Type B pancreatic cell (in vitro differentiated cells): ENCODE data around the gene TOGARAM1. TPM values are rescaled to one million over a fixed set of nuclear protein-coding genes. Genes with fewer than 3 reads are reported as not detected.

Source experiments
- DNase-seq: peaks from one replicate; pipeline ENCODE4 v3.0.0; 2021; ENCODE audit warnings: mixed read lengths; ENCODE audit not compliant: unreplicated experiment; ENCODE audit errors: extremely low spot score
- H3K27ac Mint-ChIP-seq: 2 replicates; pipeline ENCODE4 v1.8.0; 2021; ENCODE audit warnings: mild to moderate bottlenecking, mixed read lengths
- H3K27me3 Mint-ChIP-seq: 2 replicates; pipeline ENCODE4 v1.8.0; 2021; ENCODE audit warnings: mixed read lengths
- H3K36me3 Mint-ChIP-seq: 2 replicates; pipeline ENCODE4 v1.8.0; 2021; ENCODE audit warnings: mixed read lengths
- H3K4me1 Mint-ChIP-seq: one replicate; pipeline ENCODE4 v1.8.0; 2021; ENCODE audit warnings: mixed read lengths; ENCODE audit not compliant: unreplicated experiment
- H3K4me3 Mint-ChIP-seq: 2 replicates; pipeline ENCODE4 v1.8.0; 2021; ENCODE audit warnings: mild to moderate bottlenecking, mixed read lengths
- H3K9me3 Mint-ChIP-seq: 2 replicates; pipeline ENCODE4 v1.8.0; 2021; ENCODE audit warnings: mixed read lengths
- CTCF ChIP-seq: fragments of 200-600 bp; sonication (generic); conservative IDR thresholded peaks from 2 replicates; pipeline ENCODE4 v1.5.0; 2021; ENCODE audit warnings: antibody characterized with exemption, mild to moderate bottlenecking
- total RNA-seq: library from RNA; stranded (reverse); gene quantifications from 2 replicates; pipeline ENCODE4 v1.2.1, GENCODE V29; 2021; ENCODE audit warnings: low replicate concordance

The TOGARAM1 gene
- total RNA-seq, 1 donor from 2014 or later: 21.2 TPM

- Mint-ChIP-seq H3K27ac (no peak overlapping the region), H3K4me1 (no peaks in the 10 kb centered on the region), H3K9me3 (no peaks in the 10 kb centered on the region), H3K27me3 (no peaks in the 10 kb centered on the region), H3K36me3 (peaks cover 6% of the 10 kb centered on the region), H3K4me3 (no peak overlapping the region)
- no peak for DNase-seq
- TF ChIP-seq CTCF: no peak
Measured at GRCh38 chr14:45015133-45015532, 53.1 kb downstream of the TOGARAM1 start.

GRCh38 chr14:45028107-45028626 lies 66.2 kb downstream of the TOGARAM1 start:
- TF ChIP-seq CTCF: no peak
- Mint-ChIP-seq H3K27ac (no peak overlapping the region), H3K9me3 (no peaks in the 10 kb centered on the region), H3K36me3 (peaks cover 9% of the 10 kb centered on the region), H3K4me3 (no peak overlapping the region), H3K27me3 (no peaks in the 10 kb centered on the region), H3K4me1 (no peaks in the 10 kb centered on the region)
- no peak for DNase-seq

- H3K36me3 Mint-ChIP-seq: peaks cover 35% of the 10 kb centered on the region
- no peak for TF ChIP-seq CTCF
- no peak overlapping the region for H3K27ac Mint-ChIP-seq
- H3K4me1 Mint-ChIP-seq: no peaks in the 10 kb centered on the region
- DNase-seq: no peak
- no peak overlapping the region for H3K4me3 Mint-ChIP-seq
- no peaks in the 10 kb centered on the region for H3K27me3 Mint-ChIP-seq
- no peaks in the 10 kb centered on the region for H3K9me3 Mint-ChIP-seq
Measured at GRCh38 chr14:45034730-45035129, 72.7 kb downstream of the TOGARAM1 start.

GRCh38 chr14:45038256-45038655 lies 76.3 kb downstream of the TOGARAM1 start:
- Mint-ChIP-seq H3K27me3 (no peaks in the 10 kb centered on the region), H3K4me3 (no peak overlapping the region), H3K27ac (no peak overlapping the region), H3K4me1 (no peaks in the 10 kb centered on the region), H3K9me3 (no peaks in the 10 kb centered on the region), H3K36me3 (peaks cover 38% of the 10 kb centered on the region)
- no peak for TF ChIP-seq CTCF
- no peak for DNase-seq

GRCh38 chr14:45038865-45039264 lies 76.9 kb downstream of the TOGARAM1 start:
- no peaks in the 10 kb centered on the region for H3K4me1 Mint-ChIP-seq
- TF ChIP-seq CTCF: no peak

GRCh38 chr14:45039390-45039789 lies 77.4 kb downstream of the TOGARAM1 start:
- peaks cover 31% of the 10 kb centered on the region for H3K36me3 Mint-ChIP-seq
- no peak overlapping the region for H3K27ac Mint-ChIP-seq
- no peak for TF ChIP-seq CTCF
- H3K9me3 Mint-ChIP-seq: no peaks in the 10 kb centered on the region
- no peaks in the 10 kb centered on the region for H3K4me1 Mint-ChIP-seq
- H3K4me3 Mint-ChIP-seq: no peak overlapping the region
- DNase-seq: no peak
- no peaks in the 10 kb centered on the region for H3K27me3 Mint-ChIP-seq

More at GRCh38 chr14:45038865-45039264, 76.9 kb downstream of the TOGARAM1 start:
- no peak for DNase-seq
- Mint-ChIP-seq H3K9me3 (no peaks in the 10 kb centered on the region), H3K36me3 (peaks cover 33% of the 10 kb centered on the region), H3K27ac (no peak overlapping the region), H3K4me3 (no peak overlapping the region), H3K27me3 (no peaks in the 10 kb centered on the region)
